H1 (cell line): Measurements from ENCODE around the gene SPATA31D4. TPM values are rescaled to one million over a fixed set of nuclear protein-coding genes. Genes with fewer than 3 reads are reported as not detected.

Source experiments
- polyA plus RNA-seq, 7 experiments: library from polyadenylated mRNA; depleted of rRNA in 3 of 7; stranded (reverse) in 5 of 7; unstranded in 2 of 7; fragments of >200 nt in 5 of 7; fragments of 200-250 nt in 2 of 7; gene quantifications; 1 replicate in 5 of 7; 2 replicates in 1 of 7; 4 replicates in 1 of 7; pipeline versions ENCODE4 v1.2.1 to v1.2.3, GENCODE V29; 2011 to 2013; ENCODE audit warnings: missing spikeins in 2 of 7, mixed read lengths in 2 of 7
- small RNA-seq: library from polyadenylated mRNA; stranded (forward); fragments of <200 nt; extraction: miRNeasy Mini kit (QIAGEN cat#:217004); gene quantifications from one replicate; pipeline ENCODE3, GENCODE V24; 2013; ENCODE audit not compliant: insufficient read depth
- total RNA-seq: library from RNA; stranded (reverse); fragmentation: NEBNext Ultra II Directional; extraction: Animal tissue kit (Norgen Biotek cat#: 25700); gene quantifications from 2 replicates; pipeline ENCODE4 v1.2.1, GENCODE V29; 2021

Gene SPATA31D4
- total and polyA plus RNA-seq, 2 of the 8 experiments (the other 6 are each of a cell fraction or from before 2014, with no cell fraction given), result not detected

Small RNA genes lying within 50 kb of the gene (small RNA-seq; reads per million reads assigned to genes)
- gene RF00189 (not detected), gene RNA5SP287 (not detected)

Other genes with a start within 250 kb of the SPATA31D4 start
- 91.0 and 91.6 TPM in 2 replicates for gene TLE1, start 238.9 kb upstream of the SPATA31D4 start, total RNA-seq
- 81.8 and 84.6 TPM in 2 replicates for gene TLE1, start 238.9 kb upstream of the SPATA31D4 start, polyA plus RNA-seq (2011; rRNA removed)
- gene SPATA31D3, start 15.1 kb downstream of the SPATA31D4 start, total RNA-seq, result not detected in 2 replicates
- gene SPATA31D3, start 15.1 kb downstream of the SPATA31D4 start, polyA plus RNA-seq (2011; rRNA removed), result not detected in 2 replicates
- gene SPATA31D1, start 60.3 kb downstream of the SPATA31D4 start, total RNA-seq, result not detected in 2 replicates
- not detected in 2 replicates for gene SPATA31D1, start 60.3 kb downstream of the SPATA31D4 start, polyA plus RNA-seq (2011; rRNA removed)